Brain pericyte (primary cell): Measurements from ENCODE around the gene ELMO1.

Source experiments
- DNase-seq: peaks from one replicate; pipeline ENCODE4 v3.0.0-alpha.2; 2012; ENCODE audit warnings: low read depth, low spot score

The ELMO1 gene

GRCh38 chr7:37467002-37467401 lies 18.3 kb upstream of the ELMO1 start:
- DNase-seq = no peak

- no peak for DNase-seq
Observed at GRCh38 chr7:37462138-37462537, 13.5 kb upstream of the ELMO1 start.

- no peak for DNase-seq
Observed at GRCh38 chr7:37455081-37455480, 6.4 kb upstream of the ELMO1 start.

- DNase-seq = no peak
Observed at GRCh38 chr7:37452346-37452745, 3.7 kb upstream of the ELMO1 start.

- DNase-seq = no peak
Observed at GRCh38 chr7:37450035-37450434, 1.4 kb upstream of the ELMO1 start.

GRCh38 chr7:37449621-37450020 lies 957 bp upstream of the ELMO1 start:
- DNase-seq = no peak

- DNase-seq = no peak
Observed at GRCh38 chr7:37448011-37448635, 541 bp downstream of the ELMO1 start.

GRCh38 chr7:37446371-37446770 lies 2.3 kb downstream of the ELMO1 start:
- DNase-seq = no peak

- DNase-seq = no peak
Observed at GRCh38 chr7:37445790-37446189, 2.9 kb downstream of the ELMO1 start.

GRCh38 chr7:37445064-37445723 lies 3.5 kb downstream of the ELMO1 start:
- no peak for DNase-seq

GRCh38 chr7:37443627-37444026 lies 5.0 kb downstream of the ELMO1 start:
- no peak for DNase-seq

GRCh38 chr7:37442268-37442667 lies 6.4 kb downstream of the ELMO1 start:
- DNase-seq = no peak

- no peak for DNase-seq
Observed at GRCh38 chr7:37441816-37442215, 6.8 kb downstream of the ELMO1 start.

GRCh38 chr7:37441386-37441760 lies 7.3 kb downstream of the ELMO1 start:
- no peak for DNase-seq

- DNase-seq = no peak
Observed at GRCh38 chr7:37440738-37441385, 7.8 kb downstream of the ELMO1 start.

- no peak for DNase-seq
Observed at GRCh38 chr7:37439653-37440026, 9.0 kb downstream of the ELMO1 start.

GRCh38 chr7:37438906-37439652 lies 9.6 kb downstream of the ELMO1 start:
- no peak for DNase-seq

- no peak for DNase-seq
Observed at GRCh38 chr7:37435156-37435855, 13.4 kb downstream of the ELMO1 start.

- DNase-seq = no peak
Observed at GRCh38 chr7:37434529-37434928, 14.1 kb downstream of the ELMO1 start.

- no peak for DNase-seq
Observed at GRCh38 chr7:37433166-37433565, 15.5 kb downstream of the ELMO1 start.

- DNase-seq = no peak
Observed at GRCh38 chr7:37432281-37432920, 16.3 kb downstream of the ELMO1 start.
